HepG2 (cell line): ENCODE measurements around the gene SPRED2. TPM values are rescaled to one million over a fixed set of nuclear protein-coding genes. Genes with fewer than 3 reads are reported as not detected.

Source experiments
- CBFB ChIP-seq: sonication (generic); formaldehyde crosslinking; IDR thresholded peaks from 2 replicates; pipeline ENCODE4 v1.4.0; 2020; ENCODE audit warnings: missing genetic modification reagents
- CCDC6 ChIP-seq: sonication (generic); formaldehyde crosslinking; IDR thresholded peaks from 2 replicates; pipeline ENCODE4 v1.8.1; 2022; ENCODE audit warnings: mild to moderate bottlenecking, missing genetic modification reagents, moderate library complexity
- CREB3 ChIP-seq: sonication (generic); formaldehyde crosslinking; IDR thresholded peaks from 2 replicates; pipeline ENCODE4 v1.5.0; 2020; ENCODE audit warnings: missing genetic modification reagents
- FOXA3 ChIP-seq: IDR thresholded peaks from 2 replicates; pipeline ENCODE4 v1.6.1; 2016; ENCODE audit warnings: missing genetic modification reagents, missing compliant biosample characterization
- FOXK2 ChIP-seq: fragments of 450-650 bp; IDR thresholded peaks from 2 replicates; pipeline ENCODE4 v1.6.1; 2016
- FOXO4 ChIP-seq: sonication (generic); formaldehyde crosslinking; conservative IDR thresholded peaks from 2 replicates; pipeline ENCODE4 v1.8.1; 2023; ENCODE audit warnings: missing genetic modification reagents
- GRHL1 ChIP-seq: sonication (generic); formaldehyde crosslinking; conservative IDR thresholded peaks from 2 replicates; pipeline ENCODE4 v1.8.0; 2022; ENCODE audit warnings: missing genetic modification reagents
- KDM1A ChIP-seq: IDR thresholded peaks from 2 replicates; pipeline ENCODE4 v1.6.1; 2016; ENCODE audit warnings: missing compliant biosample characterization
- KDM3A ChIP-seq: IDR thresholded peaks from 2 replicates; pipeline ENCODE4 v1.6.1; 2018; ENCODE audit warnings: low read depth, missing compliant biosample characterization
- LCORL ChIP-seq, 2 experiments: fragments of 450-650 bp in 1 of 2; sonication (generic) in 1 of 2; formaldehyde crosslinking in 1 of 2; IDR thresholded peaks; 2 replicates each; pipeline versions ENCODE4 v1.5.0 to v1.6.1; 2017 to 2020; ENCODE audit warnings: antibody characterized with exemption in 1 of 2, missing genetic modification reagents in 1 of 2
- NFIB ChIP-seq: sonication (generic); formaldehyde crosslinking; IDR thresholded peaks from 2 replicates; pipeline ENCODE4 v1.9.0; 2021; ENCODE audit warnings: missing genetic modification reagents, mild to moderate bottlenecking, borderline replicate concordance
- NKX3-1 ChIP-seq: sonication (generic); formaldehyde crosslinking; IDR thresholded peaks from 2 replicates; pipeline ENCODE4 v1.5.0; 2020; ENCODE audit warnings: missing genetic modification reagents
- NR0B2 ChIP-seq: sonication (generic); formaldehyde crosslinking; IDR thresholded peaks from 2 replicates; pipeline ENCODE4 v1.4.0; 2020; ENCODE audit warnings: mild to moderate bottlenecking, missing genetic modification reagents
- PATZ1 ChIP-seq: sonication (generic); formaldehyde crosslinking; IDR thresholded peaks from 2 replicates; pipeline ENCODE4 v1.4.0; 2020; ENCODE audit warnings: missing genetic modification reagents
- SNAPC5 ChIP-seq: sonication (generic); formaldehyde crosslinking; IDR thresholded peaks from 2 replicates; pipeline ENCODE4 v1.8.1; 2023; ENCODE audit warnings: mild to moderate bottlenecking, missing genetic modification reagents, borderline replicate concordance
- YEATS4 ChIP-seq: sonication (generic); formaldehyde crosslinking; IDR thresholded peaks from 2 replicates; pipeline ENCODE4 v1.4.0; 2020; ENCODE audit warnings: missing genetic modification reagents, borderline replicate concordance
- ZBTB7B ChIP-seq: sonication (generic); formaldehyde crosslinking; IDR thresholded peaks from 2 replicates; pipeline ENCODE4 v1.4.0; 2020; ENCODE audit warnings: missing genetic modification reagents
- ZNF749 ChIP-seq: sonication (generic); formaldehyde crosslinking; IDR thresholded peaks from 2 replicates; pipeline ENCODE4 v1.8.0; 2022; ENCODE audit warnings: mild to moderate bottlenecking, missing genetic modification reagents, moderate library complexity, borderline replicate concordance
- polyA plus RNA-seq, 8 experiments: library from polyadenylated mRNA; depleted of rRNA in 3 of 8; stranded (reverse) in 7 of 8; unstranded in 1 of 8; fragments of >200 nt; fragmentation: Illumina TruSeq in 4 of 8; extraction: Trizol in 4 of 8; gene quantifications; 2 replicates each; pipeline versions ENCODE4 v1.2.1 to v1.2.3, GENCODE V29; 2011 to 2016; ENCODE audit warnings: low read depth in 4 of 8, missing spikeins in 1 of 8, mixed read lengths in 1 of 8; ENCODE audit not compliant: insufficient read depth in 1 of 8
- total RNA-seq, 5 experiments: library from RNA; depleted of rRNA; stranded (reverse); fragments of >200 nt; fragmentation: Illumina TruSeq; extraction: Trizol; gene quantifications; 2 replicates each; pipeline ENCODE4 v1.2.3, GENCODE V29; 2016; ENCODE audit warnings: low read depth in 1 of 5

SPRED2 gene
- total and polyA plus RNA-seq, 2 of the 13 experiments (the other 11 are each of a cell fraction or from before 2014, with no cell fraction given): 13.0 to 37.0 TPM

- TF ChIP-seq NR0B2 (CRISPR knock-in tag) (no peak), LCORL (IDR thresholded peaks at IDR 0.05) (no peak), LCORL (CRISPR knock-in tag; IDR thresholded peaks at IDR 0.05) (peak; percentile 72; the same call in 1 of the 2 replicates), PATZ1 (CRISPR knock-in tag) (peak; percentile 80), FOXO4 (no peak), SNAPC5 (CRISPR knock-in tag) (no peak), ZNF749 (CRISPR knock-in tag) (no peak), GRHL1 (CRISPR knock-in tag) (no peak), FOXA3 (peak; percentile 81), CCDC6 (CRISPR knock-in tag) (no peak), FOXK2 (no peak), KDM3A (CRISPR knock-in tag) (peak; percentile 38; the same call in 1 of the 2 replicates), CBFB (CRISPR knock-in tag) (no peak), KDM1A (CRISPR knock-in tag) (peak; percentile 52; the same call in 1 of the 2 replicates), ZBTB7B (CRISPR knock-in tag) (peak; percentile 74), NKX3-1 (CRISPR knock-in tag) (no peak), CREB3 (CRISPR knock-in tag) (no peak), NFIB (CRISPR knock-in tag) (no peak), YEATS4 (peak; percentile 39; the same call in 1 of the 2 replicates)
Observed at GRCh38 chr2:65370387-65371073, 61.9 kb downstream of the SPRED2 start (continued).
